Activated naive CD4-positive, alpha-beta T cell treated with anti-CD3 and anti-CD28 coated beads, Interleukin-2, amount 50 U/mL, for 16 hours (primary cell): ENCODE data around the gene DHRS3.
"Not testable (repeated sequence)": the region's sequence is repeated elsewhere in the genome, so short reads cannot be mapped to it uniquely, and the experiment has no call there.

Source experiments
- DNase-seq: peaks from one replicate; pipeline ENCODE4 v3.0.0-alpha.2; 2020

DHRS3 gene

GRCh38 chr1:12552111-12552888, 65.7 kb downstream of the DHRS3 start:
- no peak for DNase-seq

GRCh38 chr1:12551584-12551983, 66.4 kb downstream of the DHRS3 start:
- no peak for DNase-seq

GRCh38 chr1:12549460-12550349, 68.3 kb downstream of the DHRS3 start:
- DNase-seq, result no peak

GRCh38 chr1:12548973-12549459, 69.0 kb downstream of the DHRS3 start:
- DNase-seq, result no peak

GRCh38 chr1:12548279-12548972, 69.6 kb downstream of the DHRS3 start:
- no peak for DNase-seq

- DNase-seq, result no peak
Measured at GRCh38 chr1:12547586-12548225, 70.3 kb downstream of the DHRS3 start.

GRCh38 chr1:12546771-12547585, 71.0 kb downstream of the DHRS3 start:
- no peak for DNase-seq

GRCh38 chr1:12544992-12545391, 73.0 kb downstream of the DHRS3 start:
- no peak for DNase-seq

- DNase-seq, result no peak
Measured at GRCh38 chr1:12544357-12544756, 73.7 kb downstream of the DHRS3 start.

- DNase-seq, result no peak
Measured at GRCh38 chr1:12543740-12544154, 74.3 kb downstream of the DHRS3 start.

GRCh38 chr1:12542616-12543592, 75.1 kb downstream of the DHRS3 start:
- DNase-seq, result no peak

- no peak for DNase-seq
Measured at GRCh38 chr1:12542138-12542465, 75.9 kb downstream of the DHRS3 start.

- DNase-seq, result no peak
Measured at GRCh38 chr1:12541274-12542137, 76.5 kb downstream of the DHRS3 start.

GRCh38 chr1:12540580-12541273, 77.3 kb downstream of the DHRS3 start:
- DNase-seq, result no peak

GRCh38 chr1:12539705-12540579, 78.1 kb downstream of the DHRS3 start:
- no peak for DNase-seq

- no peak for DNase-seq
Measured at GRCh38 chr1:12539320-12539704, 78.7 kb downstream of the DHRS3 start.

GRCh38 chr1:12538536-12538935, 79.5 kb downstream of the DHRS3 start:
- DNase-seq, result not testable (repeated sequence)

- DNase-seq, result no peak
Measured at GRCh38 chr1:12537906-12538461, 80.0 kb downstream of the DHRS3 start.
